ENCODE measurements around the gene CPNE2.
"Not testable (repeated sequence)": the region's sequence is repeated elsewhere in the genome, so short reads cannot be mapped to it uniquely, and the experiment has no call there.

CPNE2 gene

DNA sequence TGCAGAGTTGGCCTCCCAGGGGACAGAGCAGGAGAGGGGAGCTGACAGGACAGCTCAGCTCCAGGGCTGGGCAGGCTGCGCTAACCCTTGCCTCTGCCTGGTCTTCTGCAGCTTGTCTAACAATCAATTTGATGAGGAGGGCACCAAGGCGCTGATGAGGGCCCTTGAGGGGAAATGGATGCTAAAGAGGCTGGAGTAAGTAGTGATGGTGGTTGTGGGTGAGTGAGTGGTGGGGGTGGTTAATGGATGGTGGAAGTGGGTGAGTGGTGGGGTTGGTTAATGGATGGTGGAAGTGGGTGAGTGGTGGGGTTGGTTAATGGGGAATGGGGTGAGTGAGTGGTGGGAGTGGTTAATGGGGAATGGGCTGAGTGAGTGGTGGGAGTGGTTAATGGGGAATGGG lies 22.0 kb upstream of the CPNE2 start:
- DNase-seq: no peak

GRCh38 chr16:57071081-57071732 lies 21.2 kb upstream of the CPNE2 start:
- DNase-seq: not testable (repeated sequence)

GRCh38 chr16:57071831-57072582 lies 20.4 kb upstream of the CPNE2 start:
- DNase-seq: no peak

DNA sequence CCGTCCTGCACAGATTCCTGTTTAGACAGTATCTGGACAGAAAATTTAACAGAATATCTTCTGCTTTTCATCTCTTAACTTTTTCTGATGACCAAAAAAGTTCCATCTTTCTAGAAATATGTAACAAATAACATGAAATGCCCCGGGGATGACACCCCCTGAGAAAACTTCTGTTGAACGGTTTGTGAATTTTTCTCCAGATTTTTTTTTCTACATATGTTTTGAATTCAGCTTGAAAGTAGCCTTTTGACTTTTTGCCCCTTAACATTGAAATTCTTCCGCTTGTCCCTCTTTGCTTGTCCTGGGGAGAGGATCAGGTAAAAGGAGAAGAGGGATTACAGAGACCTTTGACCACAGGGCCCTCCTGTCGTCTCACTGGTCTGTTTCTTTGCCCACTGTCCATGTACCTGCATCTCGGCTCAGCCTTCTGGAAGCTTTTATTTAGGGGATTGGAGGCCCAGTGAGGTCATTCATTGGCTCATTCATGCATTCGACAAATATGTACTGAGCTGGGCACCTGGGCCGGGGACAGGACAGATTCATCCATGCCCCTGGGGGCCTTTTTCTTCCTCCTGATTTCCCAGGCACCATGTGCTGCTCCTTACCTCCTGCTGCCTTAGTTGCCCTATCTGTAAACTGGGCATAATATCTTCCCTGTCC lies 19.6 kb upstream of the CPNE2 start:
- no peak for DNase-seq

- no peak for DNase-seq
Observed at GRCh38 chr16:57077714-57078113, 14.7 kb upstream of the CPNE2 start.

DNA sequence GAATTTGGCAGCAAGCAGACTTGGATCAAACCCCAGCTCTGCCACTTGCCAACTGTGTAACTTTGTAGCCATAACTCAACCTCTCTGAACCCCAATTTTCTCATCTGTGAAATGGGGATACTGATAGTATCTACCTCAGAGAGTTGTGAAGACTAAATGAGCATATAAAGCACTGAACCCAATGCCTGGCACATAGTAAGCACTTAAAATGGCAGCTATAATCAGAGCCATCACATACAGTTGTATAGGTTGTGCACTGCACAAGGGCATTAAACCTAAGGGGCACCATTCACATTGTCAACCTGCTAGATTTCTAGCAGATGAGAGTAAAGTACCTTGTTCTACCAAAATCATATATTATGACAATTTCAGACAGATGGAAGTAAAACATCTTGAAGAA lies 10.6 kb upstream of the CPNE2 start:
- DNase-seq: no peak

DNA sequence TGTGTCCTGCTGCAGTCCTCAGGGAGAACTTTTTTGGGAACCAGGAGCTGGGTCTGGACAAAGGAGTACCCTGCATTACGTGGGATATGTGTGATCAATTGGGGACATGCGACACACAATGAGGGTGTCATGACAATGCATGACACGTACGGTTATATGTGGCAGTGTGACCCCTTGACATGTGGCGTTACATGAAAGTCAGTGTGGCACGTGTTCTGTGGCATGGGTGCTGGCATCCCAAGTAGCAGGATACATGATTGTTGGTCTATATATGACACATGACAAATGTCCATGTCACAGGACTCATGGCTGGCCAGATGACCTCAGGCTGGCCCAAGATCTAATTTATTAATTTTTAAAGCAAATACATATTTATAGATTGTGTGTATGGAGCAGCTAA lies 9.7 kb upstream of the CPNE2 start:
- no peak for DNase-seq

GRCh38 chr16:57083485-57084126 lies 8.8 kb upstream of the CPNE2 start:
- no peak for DNase-seq

DNA sequence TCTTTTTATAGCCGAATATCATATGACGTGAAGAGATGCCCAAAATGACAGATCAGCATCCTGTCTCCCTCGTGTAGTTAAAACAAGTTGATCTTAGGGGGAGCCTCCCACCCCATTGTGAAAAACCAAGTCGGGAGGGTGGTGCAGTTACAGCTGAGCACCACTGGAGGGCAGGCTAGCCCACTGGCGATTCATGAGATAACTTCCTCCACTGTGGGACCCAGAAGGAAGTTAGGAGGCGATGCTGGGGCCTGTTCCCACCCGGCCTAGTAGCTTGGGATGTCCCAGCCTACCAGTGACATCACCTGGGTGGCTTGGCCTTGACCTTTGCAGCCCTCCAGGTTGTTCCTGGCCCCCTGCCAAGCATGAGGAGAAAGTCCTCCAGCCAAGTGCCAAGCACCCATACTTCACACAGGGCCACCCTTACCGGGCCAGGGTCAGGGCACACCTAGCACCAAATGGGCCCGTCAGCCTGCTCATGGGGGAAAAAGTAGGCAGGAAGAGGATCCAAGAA lies 8.1 kb upstream of the CPNE2 start:
- peak; percentile 44 to 53 for DNase-seq

DNA sequence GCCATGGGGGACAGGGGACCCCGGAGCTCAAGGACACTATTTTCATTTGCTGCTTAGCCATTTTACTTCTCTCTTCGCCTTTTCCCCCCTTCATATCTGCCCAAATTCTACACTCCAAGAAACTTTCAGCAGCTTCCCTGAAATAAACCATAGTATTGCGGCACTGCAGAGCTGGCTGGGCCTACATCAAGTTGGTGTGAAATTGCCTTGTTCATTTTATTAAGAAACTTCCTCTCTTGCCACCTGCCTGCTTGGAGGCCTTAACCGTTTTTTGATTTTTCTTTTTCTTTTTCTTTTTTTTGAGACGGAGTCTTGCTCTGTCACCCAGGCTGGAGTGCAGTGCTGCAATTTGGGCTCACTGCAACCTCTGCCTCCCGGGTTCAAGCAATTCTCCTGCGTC lies 7.4 kb upstream of the CPNE2 start:
- DNase-seq: no peak

DNA sequence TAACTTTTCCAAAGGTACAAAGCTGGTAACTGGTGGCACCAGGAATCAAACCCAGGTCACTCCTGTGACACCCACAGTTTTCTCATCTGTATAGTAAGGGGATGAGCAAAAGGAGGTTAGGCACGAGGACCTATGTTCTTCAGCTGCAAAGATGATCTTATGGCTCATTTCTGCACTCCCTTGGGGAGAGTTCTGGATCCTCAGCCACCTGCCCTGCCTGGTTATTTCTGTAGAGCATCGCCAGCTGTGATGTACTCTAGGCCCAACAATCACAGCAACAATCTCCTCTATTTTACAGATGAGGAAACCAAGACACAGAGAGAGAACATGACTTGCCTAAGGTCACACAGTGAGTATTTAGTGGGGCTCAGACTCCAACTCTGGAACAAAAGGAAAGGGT lies 5.4 kb upstream of the CPNE2 start:
- DNase-seq: no peak

DNA sequence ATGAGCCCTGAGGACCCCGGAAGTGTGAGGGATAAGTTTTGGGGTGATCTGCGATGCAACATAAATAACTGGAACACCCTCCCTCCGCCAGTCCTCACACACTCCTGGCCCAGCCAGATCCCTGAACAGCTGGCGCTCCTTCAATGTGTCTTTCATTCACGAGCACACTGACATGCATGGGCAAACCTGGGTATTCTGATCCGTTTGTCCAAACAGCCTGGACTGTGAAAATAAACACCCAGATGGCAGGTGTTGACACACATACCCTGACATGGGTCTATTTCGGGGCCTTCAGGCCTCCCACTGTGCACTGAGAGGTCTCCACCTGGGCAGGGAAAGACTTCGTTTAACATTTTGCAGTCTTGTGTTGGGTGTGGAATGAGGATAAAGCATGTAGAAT lies 3.0 kb upstream of the CPNE2 start:
- DNase-seq: no peak

GRCh38 chr16:57091200-57091974 lies 996 bp upstream of the CPNE2 start:
- no peak for DNase-seq

- DNase-seq: peak; percentile 21 to 63
Observed at GRCh38 chr16:57092786-57093411, 516 bp downstream of the CPNE2 start.

DNA sequence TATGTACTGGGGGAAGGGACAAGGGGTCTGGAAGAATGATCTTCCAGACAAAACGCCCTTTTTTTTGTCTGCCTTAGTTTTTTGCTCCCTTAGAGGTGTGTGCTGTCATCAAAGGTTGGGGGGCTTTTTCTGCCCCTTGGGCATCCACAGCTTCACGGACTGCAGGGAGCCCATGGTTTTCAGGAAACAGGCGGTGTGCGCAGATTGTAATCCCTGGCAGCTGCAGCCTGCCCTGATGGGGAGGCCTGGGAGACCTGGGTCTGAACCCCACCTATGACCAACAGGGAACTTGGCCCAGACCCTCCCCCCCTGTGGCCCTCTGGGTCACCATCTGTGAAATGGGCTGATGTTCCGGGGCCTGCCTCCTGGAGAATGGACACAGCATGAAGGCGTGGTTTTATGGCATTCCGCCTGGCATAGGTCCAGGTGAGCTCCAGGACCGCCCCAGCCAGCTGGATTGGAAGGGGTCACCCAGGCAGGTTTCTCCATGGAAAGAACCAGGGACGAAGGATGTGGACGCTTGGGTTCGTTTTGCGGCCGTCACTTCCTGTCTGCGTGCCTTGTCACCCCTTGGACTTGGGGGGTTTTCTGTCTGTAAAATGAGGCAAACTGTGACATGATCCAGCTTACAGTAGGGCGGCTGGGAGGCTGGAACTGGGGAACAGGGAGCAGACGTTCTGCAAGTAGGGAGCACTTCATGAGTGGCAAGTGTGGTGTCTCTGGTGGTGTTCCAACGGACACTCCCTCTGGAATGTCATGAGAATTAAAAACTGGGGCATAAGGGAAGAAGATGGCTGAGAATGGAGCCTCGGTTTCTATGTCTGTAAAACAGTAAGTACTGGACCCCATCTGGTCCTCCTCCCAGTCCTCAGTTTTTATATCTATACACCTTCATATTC lies 1.5 kb downstream of the CPNE2 start:
- no peak for DNase-seq

DNA sequence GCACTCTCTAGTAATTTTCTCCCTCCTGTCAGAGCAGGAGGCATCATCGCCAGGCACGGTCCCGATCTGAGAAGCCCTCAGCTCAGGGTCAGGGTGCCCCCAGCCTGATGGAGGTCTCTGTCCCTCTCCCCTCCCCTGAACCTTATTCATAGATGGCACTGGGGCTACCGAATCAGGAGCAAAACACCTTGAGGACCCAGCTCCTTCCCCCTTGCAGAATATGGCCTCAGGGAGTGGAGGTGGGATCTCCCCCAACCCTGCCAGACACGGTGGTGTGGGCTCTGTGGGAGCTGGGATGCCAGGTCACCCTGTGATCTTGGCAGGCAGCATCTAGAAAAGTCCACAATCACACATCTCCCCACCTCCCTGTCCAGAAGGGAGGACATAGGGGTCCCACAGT lies 2.5 kb downstream of the CPNE2 start:
- DNase-seq: no peak

DNA sequence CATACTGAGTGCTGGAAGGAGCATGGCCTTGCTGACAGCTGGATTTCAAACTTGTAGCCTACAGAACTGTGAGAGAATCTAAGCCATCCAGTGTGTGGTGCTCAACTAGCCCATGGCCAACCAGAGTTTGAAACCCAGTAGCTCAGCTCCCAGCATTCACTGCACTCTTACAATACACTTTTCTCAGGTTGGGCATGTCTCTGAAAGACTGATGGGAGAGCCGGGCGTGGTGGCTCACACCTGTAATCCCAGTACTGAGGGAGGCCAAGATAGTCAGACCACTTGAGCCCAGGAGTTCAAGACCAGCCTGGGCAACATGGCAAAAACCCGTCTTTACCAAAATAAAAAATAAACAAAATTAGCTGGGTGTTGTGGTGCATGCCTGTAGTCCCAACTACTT lies 3.8 kb downstream of the CPNE2 start:
- no peak for DNase-seq

- DNase-seq: no peak
Observed at GRCh38 chr16:57096793-57097192, 4.4 kb downstream of the CPNE2 start.

GRCh38 chr16:57098188-57098841 lies 5.9 kb downstream of the CPNE2 start:
- DNase-seq: no peak

- DNase-seq: not testable (repeated sequence)
Observed at GRCh38 chr16:57099965-57100364, 7.6 kb downstream of the CPNE2 start.

Measured in hippocampal formation (tissue), 2 donors.